Measurements from ENCODE around the gene PABPC1L. TPM values are rescaled to one million over a fixed set of nuclear protein-coding genes. Genes with fewer than 3 reads are reported as not detected.

PABPC1L gene
- total RNA-seq, 2 experiments from 2014 or later: 59.4 to 60.6 TPM

DNA sequence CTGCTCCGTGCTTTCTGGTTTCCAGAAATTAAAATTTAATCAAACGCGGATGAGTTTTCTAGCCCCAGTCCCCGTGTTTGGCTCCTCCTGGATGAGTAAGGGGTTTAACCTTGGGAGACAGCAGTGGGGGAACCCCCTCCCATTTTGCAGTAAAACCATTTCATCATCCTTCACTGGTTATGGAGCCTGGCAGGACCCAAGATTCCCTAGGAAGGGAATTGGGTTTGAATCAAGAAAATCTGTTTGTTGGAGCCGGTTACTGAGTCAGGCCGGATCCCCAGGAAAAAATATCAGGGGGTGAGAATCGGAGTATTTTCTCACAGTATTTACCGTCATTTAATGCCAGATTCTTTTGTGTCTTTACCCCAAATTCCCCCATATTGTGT is 23.6 kb upstream of the PABPC1L start:
- Mint-ChIP-seq H3K4me3 (peak overlapping the region; percentile 90), H3K36me3 (ENCODE audit: low read depth) (peaks cover 30% of the 10 kb centered on the region), H3K27ac (peak overlapping the region; percentile 94), H3K27me3 (no peaks in the 10 kb centered on the region), H3K4me1 (peaks cover 50% of the 10 kb centered on the region), H3K9me3 (no peaks in the 10 kb centered on the region)
- ChIA-PET POLR2A (no interaction called here), CTCF (interaction anchor here (0.9 kb wide), 1 partner anchor 201 kb away, joined by 3 read pairs; no protein-coding TSS in a partner anchor)
- DNase-seq: no peak

- CTCF ChIA-PET: no interaction called here
- peak overlapping the region; percentile 94 for H3K27ac Mint-ChIP-seq
- no peaks in the 10 kb centered on the region for H3K27me3 Mint-ChIP-seq
- peaks cover 35% of the 10 kb centered on the region for H3K36me3 Mint-ChIP-seq (ENCODE audit: low read depth)
- H3K9me3 Mint-ChIP-seq: no peaks in the 10 kb centered on the region
- H3K4me1 Mint-ChIP-seq: peaks cover 56% of the 10 kb centered on the region
- POLR2A ChIA-PET: no interaction called here
- H3K4me3 Mint-ChIP-seq: peak overlapping the region; percentile 90
- DNase-seq: no peak
Measured at GRCh38 chr20:44886828-44887227, 23.0 kb upstream of the PABPC1L start.

DNA sequence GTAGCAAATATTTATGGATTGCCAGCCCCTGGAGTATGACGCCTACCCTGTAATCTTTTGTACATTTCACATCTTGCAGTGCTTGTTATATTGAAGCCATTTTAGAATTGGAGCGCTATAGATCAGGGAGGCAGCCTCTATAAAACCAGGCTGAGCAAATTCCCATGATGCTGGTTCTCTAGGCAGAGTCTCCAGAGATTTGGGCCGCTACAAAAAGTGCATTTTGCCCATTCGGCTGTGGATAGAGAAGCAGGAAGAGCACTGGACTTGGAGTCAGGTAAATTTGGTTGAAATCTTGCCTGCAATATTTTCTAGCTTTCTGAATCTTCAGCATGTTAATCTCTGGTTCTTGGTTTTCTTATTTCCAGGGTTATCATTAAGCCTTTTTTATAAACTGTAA is 22.4 kb upstream of the PABPC1L start:
- Mint-ChIP-seq H3K4me1 (peaks cover 62% of the 10 kb centered on the region), H3K9me3 (peaks cover 3% of the 10 kb centered on the region), H3K27ac (peak overlapping the region; percentile 94), H3K4me3 (peak overlapping the region; percentile 90), H3K36me3 (ENCODE audit: low read depth) (peaks cover 41% of the 10 kb centered on the region), H3K27me3 (no peaks in the 10 kb centered on the region)
- no peak for DNase-seq
- POLR2A ChIA-PET: no interaction called here
- CTCF ChIA-PET: interaction anchor here (0.7 to 1.8 kb wide), 4 partner anchors 8 to 55 kb away, joined by 3 to 8 read pairs (median 5); partner anchors contain the start of gene PABPC1L

GRCh38 chr20:44888226-44889103 is 21.4 kb upstream of the PABPC1L start:
- peaks cover 3% of the 10 kb centered on the region for H3K9me3 Mint-ChIP-seq
- H3K36me3 Mint-ChIP-seq (ENCODE audit: low read depth): peaks cover 45% of the 10 kb centered on the region
- H3K4me1 Mint-ChIP-seq: peaks cover 63% of the 10 kb centered on the region
- POLR2A ChIA-PET: no interaction called here
- CTCF ChIA-PET: interaction anchor here (0.7 to 1.8 kb wide), 7 partner anchors 9 to 82 kb away, joined by 3 to 8 read pairs (median 4); partner anchors contain the start of gene PABPC1L
- no peak for DNase-seq
- H3K4me3 Mint-ChIP-seq: peak overlapping the region; percentile 90
- H3K27ac Mint-ChIP-seq: peak overlapping the region; percentile 65
- H3K27me3 Mint-ChIP-seq: no peaks in the 10 kb centered on the region

- H3K4me3 Mint-ChIP-seq: no peak overlapping the region
- peaks cover 3% of the 10 kb centered on the region for H3K9me3 Mint-ChIP-seq
Measured at GRCh38 chr20:44891826-44892225, 18.0 kb upstream of the PABPC1L start.

DNA sequence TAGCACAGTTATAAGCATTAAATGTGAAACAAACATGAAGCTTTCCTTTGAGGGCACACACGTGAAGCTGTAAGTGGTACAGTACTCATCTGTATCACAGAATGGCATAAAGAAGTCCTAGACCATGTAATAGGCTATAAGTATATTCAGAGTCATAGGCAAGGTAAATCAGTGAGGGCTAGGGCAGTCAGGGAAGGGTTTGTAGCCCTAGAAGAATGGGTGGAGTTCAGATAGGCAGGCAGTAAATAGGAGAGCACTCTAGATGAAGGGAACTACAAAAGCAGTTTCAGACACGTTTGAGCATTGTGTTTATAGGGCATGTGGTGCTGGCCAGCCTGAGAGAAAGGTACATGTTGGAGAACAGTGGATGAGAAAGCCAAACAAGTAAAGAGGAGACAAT is 14.9 kb upstream of the PABPC1L start:
- peaks cover 55% of the 10 kb centered on the region for H3K36me3 Mint-ChIP-seq (ENCODE audit: low read depth)
- H3K4me1 Mint-ChIP-seq: peaks cover 72% of the 10 kb centered on the region
- H3K4me3 Mint-ChIP-seq: no peak overlapping the region
- no peaks in the 10 kb centered on the region for H3K27me3 Mint-ChIP-seq
- POLR2A ChIA-PET: no interaction called here
- CTCF ChIA-PET: interaction anchor here (1.6 to 2.2 kb wide), 2 partner anchors 10 to 13 kb away, joined by 5 to 8 read pairs; partner anchors contain the start of gene YWHAB
- DNase-seq: no peak
- H3K27ac Mint-ChIP-seq: peak overlapping the region; percentile 42
- H3K9me3 Mint-ChIP-seq: peaks cover 3% of the 10 kb centered on the region

More at GRCh38 chr20:44891826-44892225, 18.0 kb upstream of the PABPC1L start:
- ChIA-PET CTCF (interaction anchor here (0.8 to 1.3 kb wide), 3 partner anchors 209 to 249 kb away, joined by 3 to 4 read pairs (median 3); no protein-coding TSS in a partner anchor), POLR2A (no interaction called here)
- H3K27ac Mint-ChIP-seq: no peak overlapping the region
- H3K36me3 Mint-ChIP-seq (ENCODE audit: low read depth): peaks cover 51% of the 10 kb centered on the region
- no peaks in the 10 kb centered on the region for H3K27me3 Mint-ChIP-seq
- DNase-seq: no peak
- peaks cover 77% of the 10 kb centered on the region for H3K4me1 Mint-ChIP-seq

GRCh38 chr20:44896583-44896982 is 13.3 kb upstream of the PABPC1L start:
- DNase-seq: no peak
- Mint-ChIP-seq H3K27me3 (no peaks in the 10 kb centered on the region), H3K27ac (no peak overlapping the region), H3K4me3 (no peak overlapping the region), H3K4me1 (peaks cover 76% of the 10 kb centered on the region), H3K9me3 (peaks cover 3% of the 10 kb centered on the region), H3K36me3 (ENCODE audit: low read depth) (peaks cover 61% of the 10 kb centered on the region)
- ChIA-PET POLR2A (no interaction called here), CTCF (interaction anchor here (1.6 to 2.2 kb wide), 2 partner anchors 11 kb away, joined by 5 to 8 read pairs; partner anchors contain the start of gene YWHAB)

DNA sequence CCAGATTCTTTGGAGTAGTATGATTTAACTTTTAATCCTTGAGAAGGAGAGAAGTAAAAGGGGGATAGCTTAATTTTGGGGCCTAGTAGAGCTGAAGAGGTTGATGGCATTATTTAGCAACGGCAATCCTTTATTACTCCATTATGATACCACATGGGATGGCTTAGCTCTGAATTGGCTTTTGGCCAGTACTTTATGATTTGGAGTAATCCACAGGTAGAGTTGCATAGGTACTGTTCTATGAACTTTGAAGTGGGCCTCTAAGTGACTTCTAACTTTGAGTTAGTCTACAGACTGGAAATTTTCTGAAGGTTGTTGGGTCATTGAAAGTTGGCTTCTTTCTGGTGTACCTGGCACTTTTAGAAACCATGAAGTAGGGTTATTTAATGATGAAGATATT is 12.7 kb upstream of the PABPC1L start:
- Mint-ChIP-seq H3K4me1 (peaks cover 71% of the 10 kb centered on the region), H3K9me3 (peaks cover under 1% of the 10 kb centered on the region), H3K4me3 (no peak overlapping the region), H3K27me3 (no peaks in the 10 kb centered on the region), H3K36me3 (ENCODE audit: low read depth) (peaks cover 59% of the 10 kb centered on the region), H3K27ac (peak overlapping the region; percentile 15)
- ChIA-PET POLR2A (no interaction called here), CTCF (interaction anchor here (2.2 kb wide), 1 partner anchor 11 kb away, joined by 8 read pairs; no protein-coding TSS in a partner anchor)
- no peak for DNase-seq

GRCh38 chr20:44900231-44900854 is 9.5 kb upstream of the PABPC1L start:
- DNase-seq: no peak
- Mint-ChIP-seq H3K4me3 (no peak overlapping the region), H3K27me3 (no peaks in the 10 kb centered on the region), H3K27ac (peak overlapping the region; percentile 70), H3K9me3 (no peaks in the 10 kb centered on the region), H3K4me1 (peaks cover 50% of the 10 kb centered on the region), H3K36me3 (ENCODE audit: low read depth) (peaks cover 66% of the 10 kb centered on the region)
- CTCF ChIA-PET: interaction anchor here (1.0 kb wide), 1 partner anchor 11 kb away, joined by 3 read pairs; no protein-coding TSS in a partner anchor
- POLR2A ChIA-PET: no interaction called here

GRCh38 chr20:44901974-44902373 is 7.9 kb upstream of the PABPC1L start:
- DNase-seq: no peak
- Mint-ChIP-seq H3K9me3 (no peaks in the 10 kb centered on the region), H3K4me1 (peaks cover 35% of the 10 kb centered on the region), H3K4me3 (no peak overlapping the region), H3K27me3 (no peaks in the 10 kb centered on the region), H3K27ac (no peak overlapping the region), H3K36me3 (ENCODE audit: low read depth) (peaks cover 75% of the 10 kb centered on the region)
- ChIA-PET CTCF (interaction anchor here (0.6 to 2.2 kb wide), 4 partner anchors 14 to 151 kb away, joined by 3 to 8 read pairs (median 3); no protein-coding TSS in a partner anchor), POLR2A (no interaction called here)

DNA sequence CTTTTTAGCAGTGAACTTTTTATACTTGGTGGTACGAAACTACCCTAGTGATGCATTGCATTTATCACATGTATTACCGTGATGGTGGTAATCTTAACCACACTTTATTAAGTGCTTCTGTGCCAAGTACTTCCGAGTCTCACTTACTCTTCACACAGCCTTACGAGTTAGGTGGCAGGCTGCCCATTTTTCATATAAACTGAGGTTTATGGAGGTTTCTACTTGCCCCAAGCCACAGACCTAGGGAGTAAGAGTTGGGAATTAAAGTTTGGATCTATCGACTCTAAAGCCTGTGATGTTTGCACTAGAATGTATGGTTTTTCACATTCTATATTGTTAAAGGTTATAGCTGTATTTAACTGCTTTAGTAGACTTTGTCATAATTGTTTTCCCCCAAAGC is 5.5 kb upstream of the PABPC1L start:
- POLR2A ChIA-PET: no interaction called here
- Mint-ChIP-seq H3K4me3 (no peak overlapping the region), H3K4me1 (peaks cover 25% of the 10 kb centered on the region), H3K9me3 (no peaks in the 10 kb centered on the region), H3K27me3 (no peaks in the 10 kb centered on the region), H3K27ac (no peak overlapping the region), H3K36me3 (ENCODE audit: low read depth) (peaks cover 79% of the 10 kb centered on the region)
- DNase-seq: no peak
- CTCF ChIA-PET: no interaction called here

- no peaks in the 10 kb centered on the region for H3K9me3 Mint-ChIP-seq
- no peak for DNase-seq
- peaks cover 50% of the 10 kb centered on the region for H3K36me3 Mint-ChIP-seq (ENCODE audit: low read depth)
- H3K4me3 Mint-ChIP-seq: peak overlapping the region; percentile 80
- ChIA-PET CTCF (interaction anchor here (0.5 to 2.6 kb wide), 10 partner anchors 10 to 1305 kb away, joined by 3 to 8 read pairs (median 3); partner anchors contain the start of gene TOMM34), POLR2A (interaction anchor here (0.5 to 0.9 kb wide), 3 partner anchors 18 to 44 kb away, joined by 3 to 6 read pairs (median 3); no protein-coding TSS in a partner anchor)
- H3K27ac Mint-ChIP-seq: peak overlapping the region; percentile 72
- no peaks in the 10 kb centered on the region for H3K27me3 Mint-ChIP-seq
- H3K4me1 Mint-ChIP-seq: peaks cover 38% of the 10 kb centered on the region
Measured at GRCh38 chr20:44908987-44909871, 631 bp upstream of the PABPC1L start.

Measured in activated CD4-positive, alpha-beta T cell treated with anti-CD3 and anti-CD28 coated beads, Interleukin-2, amount 10 ng/mL, durations not matched to agents 7 days and 5 days (primary cell).